ENCODE data around the gene CST8. TPM values are rescaled to one million over a fixed set of nuclear protein-coding genes. Genes with fewer than 3 reads are reported as not detected.

CST8 gene
- total and polyA plus RNA-seq, 10 donors, result not detected

GRCh38 chr20:23450877-23451276 lies 40.0 kb upstream of the CST8 start:
- no peaks in the 10 kb centered on the region for H3K36me3 ChIP-seq
- H3K9me3 ChIP-seq, result peaks cover 0 to 5% (median 0%) of the 10 kb centered on the region in 8 donors
- peaks cover 0 to 2% (median 0%) of the 10 kb centered on the region in 6 donors for H3K4me1 ChIP-seq
- DNase-seq, result no peak
- intact Hi-C loops (cut with DNase I; ENCODE audit: low total_unique reads), result no loop called here
- no peak overlapping the region for H3K27ac ChIP-seq
- no peak for TF ChIP-seq POLR2AphosphoS5 (IDR thresholded peaks at IDR 0.05)
- TF ChIP-seq POLR2A (IDR thresholded peaks at IDR 0.05), result no peak
- no peak for TF ChIP-seq CTCF (IDR thresholded peaks at IDR 0.05 in 8 of 11, conservative IDR thresholded peaks at IDR 0.05 in 3 of 11)
- H3K4me3 ChIP-seq, result no peak overlapping the region
- peaks cover 0 to 6% (median 0%) of the 10 kb centered on the region in 7 donors for H3K27me3 ChIP-seq (replicated peaks in 1 of 7)
- 85 to 90% (median 90%) methylated on average over 1 of the region's 1 CpG for WGBS, 5 donors

DNA sequence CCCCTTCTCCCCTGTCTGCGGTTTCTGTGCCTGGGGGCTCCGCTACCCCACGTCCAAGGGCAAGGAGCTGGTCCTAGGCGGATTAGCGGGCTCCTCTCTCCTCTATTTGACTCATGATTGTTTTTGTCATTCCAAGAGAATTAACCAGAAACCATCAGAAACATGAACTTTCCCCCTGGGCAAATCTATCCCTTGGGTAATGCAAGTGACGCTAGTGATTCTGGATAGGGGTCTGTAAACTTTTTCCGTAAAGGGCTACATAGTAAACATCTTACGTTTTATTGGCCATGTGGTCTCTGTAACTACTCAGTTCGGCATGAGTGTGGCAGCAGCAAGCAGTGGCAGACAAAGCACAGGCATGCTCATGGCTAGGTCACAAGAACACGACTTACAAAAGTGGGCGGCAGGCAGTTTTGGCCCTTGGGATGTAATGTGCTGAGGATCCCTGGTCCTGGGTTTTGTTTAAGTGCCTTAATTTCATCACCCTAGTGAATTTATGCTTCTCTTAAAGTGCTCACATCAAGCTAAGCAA lies 38.9 kb upstream of the CST8 start:
- 88 to 92% (median 89%) methylated on average over 11 of the region's 11 CpGs for WGBS, 5 donors
- peaks cover 0 to 11% (median 0%) of the 10 kb centered on the region in 7 donors for H3K27me3 ChIP-seq (replicated peaks in 1 of 7)
- H3K9me3 ChIP-seq, result peaks cover 0 to 5% (median 0%) of the 10 kb centered on the region in 8 donors
- H3K4me1 ChIP-seq, result peaks cover 0 to 8% (median 0%) of the 10 kb centered on the region in 6 donors
- no peaks in the 10 kb centered on the region for H3K36me3 ChIP-seq
- intact Hi-C loops (cut with DNase I; ENCODE audit: low total_unique reads), result no loop called here
- no peak for DNase-seq
- TF ChIP-seq CTCF (IDR thresholded peaks at IDR 0.05 in 8 of 11, conservative IDR thresholded peaks at IDR 0.05 in 3 of 11), result no peak
- TF ChIP-seq POLR2A (IDR thresholded peaks at IDR 0.05), result no peak
- no peak for TF ChIP-seq POLR2AphosphoS5 (IDR thresholded peaks at IDR 0.05)
- H3K27ac ChIP-seq, result no peak overlapping the region
- H3K4me3 ChIP-seq, result no peak overlapping the region

DNA sequence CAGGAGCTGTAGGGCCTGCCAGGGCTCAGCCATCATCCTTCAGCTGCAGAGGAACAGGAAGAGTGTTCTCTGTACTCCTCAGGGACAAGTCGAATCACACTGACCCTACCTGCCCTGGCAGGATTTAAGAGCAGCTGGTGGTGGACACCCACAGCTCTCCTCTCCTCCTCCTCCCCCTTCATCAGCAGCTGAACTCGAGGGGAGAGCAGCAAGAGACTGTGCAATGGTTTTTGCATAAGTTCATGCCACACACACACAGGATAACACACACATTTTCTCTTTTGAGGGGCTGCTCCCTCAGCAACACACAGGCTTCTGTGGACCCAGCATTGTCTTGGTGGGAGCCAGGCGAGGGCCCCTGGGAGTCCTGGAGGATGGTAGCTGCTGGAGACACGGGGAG lies 38.1 kb upstream of the CST8 start, which contains the start of gene CST11:
CST11 (minus strand) TSS at position 101 of the 400 bp plus-strand sequence; CDS start at position 36, 65 bp downstream.
- 50 to 63% (median 59%) methylated on average over 4 of the region's 4 CpGs for WGBS, 5 donors
- TF ChIP-seq POLR2A (IDR thresholded peaks at IDR 0.05), result no peak
- TF ChIP-seq POLR2AphosphoS5 (IDR thresholded peaks at IDR 0.05), result no peak
- TF ChIP-seq CTCF (IDR thresholded peaks at IDR 0.05 in 8 of 11, conservative IDR thresholded peaks at IDR 0.05 in 3 of 11), result no peak
- Histone ChIP-seq H3K9me3 (peaks cover 0 to 5% (median 0%) of the 10 kb centered on the region in 8 donors), H3K36me3 (no peaks in the 10 kb centered on the region), H3K27ac (no peak within 1 kb of the TSS), H3K4me3 (no peak within 1 kb of the TSS), H3K27me3 (replicated peaks in 1 of 7) (peaks cover 0 to 11% (median 0%) of the 10 kb centered on the region in 7 donors), H3K4me1 (peaks cover 0 to 8% (median 0%) of the 10 kb centered on the region in 6 donors)
- intact Hi-C loops (cut with DNase I; ENCODE audit: low total_unique reads), result no loop called here
- no peak for DNase-seq

Data from spleen (tissue), 11 donors.